Peyer's patch (tissue), 4 donors: ENCODE measurements around the gene DNAJB8. TPM values are rescaled to one million over a fixed set of nuclear protein-coding genes. Genes with fewer than 3 reads are reported as not detected.

Experiments
- DNase-seq, 3 donors: peaks; one replicate each; pipeline ENCODE4 v3.0.0-alpha.2; 2017 to 2019
- H3K27ac ChIP-seq, 4 donors: fragments of 200-600 bp; sonication (generic); one replicate each; pipeline ENCODE4 v1.5.1; 2016 to 2019
- H3K27me3 ChIP-seq, 2 donors: fragments of 200-600 bp; sonication (generic); one replicate each; pipeline ENCODE4 v1.5.1; 2019
- H3K36me3 ChIP-seq, 3 donors: fragments of 200-600 bp; sonication (generic); one replicate each; pipeline ENCODE4 v1.5.1; 2016 to 2019
- H3K4me1 ChIP-seq, 4 donors: fragments of 200-600 bp; sonication (generic); one replicate each; pipeline ENCODE4 v1.5.1; 2016 to 2019
- H3K4me3 ChIP-seq, 4 donors: fragments of 200-600 bp; sonication (generic); 1 replicate in 3 of 4; 2 replicates in 1 of 4; pipeline ENCODE4 v1.5.1; 2016 to 2019; ENCODE audit warnings: mild to moderate bottlenecking in 1 of 4
- H3K9me3 ChIP-seq, 4 donors: fragments of 200-600 bp; sonication (generic); one replicate each; pipeline ENCODE4 v1.5.1; 2016 to 2019; ENCODE audit warnings: mild to moderate bottlenecking in 1 of 4
- CTCF ChIP-seq, 6 experiments: fragments of 450-650 bp in 4 of 6; fragments of 200-600 bp in 2 of 6; sonication (generic) in 1 of 6; IDR thresholded peaks; one replicate each; pipeline ENCODE4 v1.5.1; 2017 to 2019; ENCODE audit warnings: antibody characterized with exemption in 6 of 6, mild to moderate bottlenecking in 3 of 6, moderate library complexity in 1 of 6
- POLR2A ChIP-seq, 2 donors: fragments of 450-650 bp; IDR thresholded peaks; one replicate each; pipeline ENCODE4 v1.5.1; 2017; ENCODE audit warnings: antibody characterized with exemption in 2 of 2, mild to moderate bottlenecking in 2 of 2, moderate library complexity in 2 of 2
- total RNA-seq, 4 donors: library from RNA; depleted of rRNA; stranded (reverse); fragments of >200 nt; gene quantifications; one replicate each; pipeline ENCODE4 v1.1.0, GENCODE V29; 2016

Gene DNAJB8
- total RNA-seq, 4 donors from 2014 or later, result not detected

- TF ChIP-seq POLR2A (IDR thresholded peaks at IDR 0.05) (no peak), CTCF (IDR thresholded peaks at IDR 0.05) (no peak)
- peak overlapping the region in 1 of 4 donors; percentile 26 for H3K27ac ChIP-seq
- DNase-seq, result no peak
- H3K9me3 ChIP-seq, result no peaks in the 10 kb centered on the region
- H3K4me1 ChIP-seq, result peaks cover 0 to 8% (median 3%) of the 10 kb centered on the region in 4 donors
- H3K36me3 ChIP-seq, result no peaks in the 10 kb centered on the region
- peaks cover 0 to 42% of the 10 kb centered on the region in 2 donors for H3K27me3 ChIP-seq
- H3K4me3 ChIP-seq, result no peak overlapping the region
These were observed 15.5 kb upstream of the DNAJB8 start for GRCh38 chr3:128482175-128482574.

- no peaks in the 10 kb centered on the region for H3K9me3 ChIP-seq
- no peak overlapping the region for H3K27ac ChIP-seq
- no peak overlapping the region for H3K4me3 ChIP-seq
- peaks cover 0 to 1% (median under 1%) of the 10 kb centered on the region in 4 donors for H3K4me1 ChIP-seq
- TF ChIP-seq POLR2A (IDR thresholded peaks at IDR 0.05) (no peak), CTCF (IDR thresholded peaks at IDR 0.05) (no peak)
- DNase-seq, result no peak
- H3K36me3 ChIP-seq, result no peaks in the 10 kb centered on the region
- peaks cover 0 to 35% of the 10 kb centered on the region in 2 donors for H3K27me3 ChIP-seq
These were observed 14.8 kb upstream of the DNAJB8 start for GRCh38 chr3:128481438-128481942.

GRCh38 chr3:128480717-128481437, 14.2 kb upstream of the DNAJB8 start:
- Histone ChIP-seq H3K27ac (no peak overlapping the region), H3K27me3 (peaks cover 0 to 29% of the 10 kb centered on the region in 2 donors), H3K9me3 (no peaks in the 10 kb centered on the region), H3K4me1 (no peaks in the 10 kb centered on the region), H3K4me3 (no peak overlapping the region), H3K36me3 (no peaks in the 10 kb centered on the region)
- no peak for DNase-seq
- TF ChIP-seq CTCF (IDR thresholded peaks at IDR 0.05) (no peak), POLR2A (IDR thresholded peaks at IDR 0.05) (no peak)

DNA sequence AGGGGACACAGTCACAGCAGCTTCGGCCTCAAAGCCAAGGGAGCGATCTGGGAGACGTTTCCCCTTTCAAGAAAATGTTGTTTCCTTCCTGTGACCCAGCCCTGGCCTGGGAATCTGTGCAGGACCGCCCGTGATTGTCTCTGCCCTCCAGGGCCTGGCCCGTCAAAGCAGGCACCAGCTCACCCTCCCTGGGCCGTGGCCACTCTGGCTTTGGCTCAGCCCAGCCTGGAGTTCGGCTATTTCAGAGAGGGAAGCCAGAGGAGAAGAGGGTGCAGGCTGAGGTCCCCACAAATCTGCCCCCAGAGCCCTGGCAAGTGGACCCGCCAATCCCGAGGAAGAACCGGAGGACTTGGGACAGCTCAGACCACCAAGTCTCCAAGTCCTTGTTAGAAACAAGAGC, 13.6 kb upstream of the DNAJB8 start:
- Histone ChIP-seq H3K36me3 (no peaks in the 10 kb centered on the region), H3K4me3 (no peak overlapping the region), H3K4me1 (no peaks in the 10 kb centered on the region), H3K27me3 (peaks cover 0 to 23% of the 10 kb centered on the region in 2 donors), H3K27ac (no peak overlapping the region), H3K9me3 (no peaks in the 10 kb centered on the region)
- no peak for DNase-seq
- TF ChIP-seq CTCF (IDR thresholded peaks at IDR 0.05) (no peak), POLR2A (IDR thresholded peaks at IDR 0.05) (no peak)

GRCh38 chr3:128479558-128480086, 12.9 kb upstream of the DNAJB8 start:
- TF ChIP-seq POLR2A (IDR thresholded peaks at IDR 0.05), result no peak
- no peak for TF ChIP-seq CTCF (IDR thresholded peaks at IDR 0.05)
- Histone ChIP-seq H3K36me3 (no peaks in the 10 kb centered on the region), H3K9me3 (no peaks in the 10 kb centered on the region), H3K4me1 (no peaks in the 10 kb centered on the region), H3K27me3 (peaks cover 0 to 16% of the 10 kb centered on the region in 2 donors), H3K27ac (no peak overlapping the region), H3K4me3 (no peak overlapping the region)
- DNase-seq, result no peak
